Astrocyte (in vitro differentiated cells and primary cell): ENCODE measurements around the gene PANX3.

ENCODE experiments used
- CTCF ChIP-seq: IDR thresholded peaks from 2 replicates; pipeline ENCODE4 v1.5.1; 2011; ENCODE audit warnings: low read depth, mild to moderate bottlenecking, inconsistent platforms, low read length, moderate library complexity; ENCODE audit not compliant: insufficient read depth
- EZH2 ChIP-seq: IDR thresholded peaks from 2 replicates; pipeline ENCODE4 v1.6.1; 2012; ENCODE audit warnings: mild to moderate bottlenecking, low read length, inconsistent platforms; ENCODE audit not compliant: insufficient read depth

GRCh38 chr11:124612567-124613246, 1.5 kb downstream of the PANX3 start:
- TF ChIP-seq CTCF (no peak), EZH2 (no peak)
